GM18508 (cell line): ENCODE results near the gene GRAMD2A.

ENCODE experiments used
- ATAC-seq: cut with Tn5 transposase; IDR thresholded peaks from one replicate; pipeline ENCODE4 v1.9.1; 2021; ENCODE audit warnings: moderate number of reproducible peaks; ENCODE audit not compliant: insufficient read depth, unreplicated experiment

Gene GRAMD2A

GRCh38 chr15:72141171-72142084, 56.2 kb downstream of the GRAMD2A start:
- ATAC-seq: peak; percentile 90

- ATAC-seq: no peak
These were observed 57.5 kb downstream of the GRAMD2A start for GRCh38 chr15:72140088-72140487.

- ATAC-seq: no peak
These were observed 57.9 kb downstream of the GRAMD2A start for GRCh38 chr15:72139667-72140066.

GRCh38 chr15:72136170-72137051, 61.2 kb downstream of the GRAMD2A start:
- no peak for ATAC-seq

GRCh38 chr15:72135719-72136118, 61.9 kb downstream of the GRAMD2A start:
- ATAC-seq: no peak

GRCh38 chr15:72133211-72133610, 64.4 kb downstream of the GRAMD2A start:
- ATAC-seq: no peak

GRCh38 chr15:72131922-72132321, 65.7 kb downstream of the GRAMD2A start:
- no peak for ATAC-seq

GRCh38 chr15:72130272-72130671, 67.3 kb downstream of the GRAMD2A start:
- ATAC-seq: no peak

GRCh38 chr15:72128359-72128758, 69.2 kb downstream of the GRAMD2A start:
- ATAC-seq: no peak

- no peak for ATAC-seq
These were observed 69.8 kb downstream of the GRAMD2A start for GRCh38 chr15:72127724-72128322.

- ATAC-seq: no peak
These were observed 73.4 kb downstream of the GRAMD2A start for GRCh38 chr15:72124218-72124617.

GRCh38 chr15:72118017-72118978, 79.3 kb downstream of the GRAMD2A start, which contains the start of the genes MYO9A and SENP8:
TSS of gene MYO9A (minus strand) at chr15:72118150. CDS start at chr15:72046563, 71,587 bp downstream.
TSS of gene SENP8 (plus strand) at chr15:72118403. CDS start at chr15:72139624, 21,221 bp downstream.
- ATAC-seq: no peak

- ATAC-seq: no peak
These were observed 80.0 kb downstream of the GRAMD2A start for GRCh38 chr15:72117486-72118016.

GRCh38 chr15:72116731-72117485, 80.7 kb downstream of the GRAMD2A start:
- ATAC-seq: no peak

GRCh38 chr15:72113347-72114031, 84.1 kb downstream of the GRAMD2A start:
- no peak for ATAC-seq

- ATAC-seq: no peak
These were observed 84.8 kb downstream of the GRAMD2A start for GRCh38 chr15:72112805-72113204.

GRCh38 chr15:72112116-72112515, 85.5 kb downstream of the GRAMD2A start:
- ATAC-seq: no peak

- no peak for ATAC-seq
These were observed 87.2 kb downstream of the GRAMD2A start for GRCh38 chr15:72110355-72110754.
